Measurements from ENCODE around the gene SPDYC. TPM values are rescaled to one million over a fixed set of nuclear protein-coding genes. Genes with fewer than 3 reads are reported as not detected.

The SPDYC gene
- total RNA-seq, 2 experiments from 2014 or later = not detected

DNA sequence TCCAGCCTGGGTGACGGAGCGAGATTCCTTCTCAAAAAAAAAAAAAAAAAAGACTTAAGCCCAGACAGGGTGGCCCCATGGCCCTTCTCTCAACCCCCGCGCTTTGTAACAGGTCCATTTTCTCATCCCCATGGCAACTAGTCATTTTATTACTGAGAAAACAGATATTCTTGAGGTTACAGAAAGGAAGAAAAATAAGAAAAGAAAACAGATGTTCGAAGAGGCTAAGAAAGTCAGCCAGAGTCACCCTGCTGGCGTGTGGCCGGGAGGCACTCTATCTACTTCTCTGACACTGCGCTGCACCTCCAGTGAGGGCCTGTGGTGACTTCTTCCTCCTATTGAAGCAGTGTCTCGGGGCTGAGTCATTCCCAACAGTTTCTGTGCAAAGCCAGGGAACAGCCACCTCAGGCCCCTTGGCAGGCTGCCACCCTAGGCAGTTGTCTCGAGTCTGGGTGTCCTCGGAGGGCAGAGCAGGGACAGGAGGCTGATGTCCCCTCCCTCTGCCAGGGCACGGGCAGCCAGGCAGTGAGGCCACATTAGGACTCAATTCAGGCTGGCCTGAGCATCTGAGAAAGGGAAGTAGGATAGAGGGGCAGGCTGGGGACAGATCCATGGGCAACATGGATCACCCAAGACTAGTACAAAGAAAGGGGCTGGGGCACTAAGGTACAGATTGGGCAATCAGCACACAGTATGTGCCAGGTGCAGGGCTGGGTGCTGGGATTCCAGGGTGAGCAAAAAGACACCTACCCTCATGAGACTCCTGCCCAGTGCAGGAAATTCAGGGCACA is 19.3 kb upstream of the SPDYC start:
- Histone ChIP-seq H3K9me3 (ENCODE audit: low read length) (peaks cover 15% of the 10 kb centered on the region; the same call in 1 of the 2 replicates), H3K4me1 (ENCODE audit: insufficient read depth, low read length, poor library complexity, severe bottlenecking) (peaks cover 27% of the 10 kb centered on the region), H4K20me1 (ENCODE audit: insufficient read depth, low read length) (no peaks in the 10 kb centered on the region), H3K79me2 (ENCODE audit: insufficient read depth, low read depth, low read length) (no peaks in the 10 kb centered on the region), H3K4me2 (ENCODE audit: low read length) (no peak overlapping the region), H3K4me3 (ENCODE audit: low read depth, low read length, poor library complexity, severe bottlenecking) (no peak overlapping the region), H3K9me2 (ENCODE audit: insufficient read depth, low read length) (no peaks in the 10 kb centered on the region), H3K27ac (ENCODE audit: low read depth, low read length, poor library complexity, severe bottlenecking) (no peak overlapping the region), H2AFZ (ENCODE audit: low read length) (peak overlapping the region; percentile 1; the same call in 1 of the 2 replicates), H3K36me3 (ENCODE audit: insufficient read depth, low read length) (no peaks in the 10 kb centered on the region; the same call in 1 of the 2 replicates)
- POLR2A ChIA-PET = no interaction called here
- DNase-seq (ENCODE audit: low spot score) = no peak
- TF ChIP-seq EZH2phosphoT487 (IDR thresholded peaks at IDR 0.05; ENCODE audit: borderline replicate concordance, low read depth, low read length) = no peak
- TF ChIP-seq CTCF (conservative IDR thresholded peaks at IDR 0.05; ENCODE audit: low read length) = no peak
- CTCF ChIA-PET (ENCODE audit: unreplicated experiment) = no interaction called here
- BruUV-seq (replicated peaks) = no TSS peak
- intact Hi-C loops (cut with micrococcal nuclease; ENCODE audit: unreplicated experiment) = no loop called here

DNA sequence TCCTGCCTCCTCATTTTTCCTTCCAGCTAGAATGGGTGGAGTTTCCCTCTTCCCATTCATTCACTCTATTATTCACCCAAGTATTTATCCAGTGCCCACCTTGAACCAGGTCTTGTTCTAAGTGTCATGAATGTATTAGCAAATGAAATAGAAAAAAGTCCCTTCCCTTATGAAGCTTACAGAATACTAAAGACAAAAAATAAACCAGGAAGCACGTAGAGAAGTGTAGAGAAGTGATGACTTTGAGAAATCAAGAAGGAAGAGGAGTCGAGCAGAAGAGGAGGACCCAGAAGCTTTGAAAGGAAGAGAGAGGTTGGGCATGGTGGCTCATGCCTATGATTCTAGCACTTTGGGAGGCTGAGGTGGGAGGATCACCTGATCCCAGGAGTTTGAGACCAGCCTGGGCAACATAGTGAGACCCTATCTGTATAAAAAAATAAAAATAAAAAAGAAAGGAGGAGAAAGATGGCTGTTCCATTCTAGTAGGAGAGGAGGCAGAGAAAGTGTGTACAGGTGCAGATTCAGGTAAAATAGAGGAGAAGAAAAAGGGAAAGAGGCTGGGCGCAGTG is 18.6 kb upstream of the SPDYC start:
- Histone ChIP-seq H3K4me1 (ENCODE audit: insufficient read depth, low read length, poor library complexity, severe bottlenecking) (peaks cover 20% of the 10 kb centered on the region), H3K4me3 (ENCODE audit: low read depth, low read length, poor library complexity, severe bottlenecking) (no peak overlapping the region), H3K9me3 (ENCODE audit: low read length) (peaks cover 12% of the 10 kb centered on the region; the same call in 1 of the 2 replicates), H3K79me2 (ENCODE audit: insufficient read depth, low read depth, low read length) (no peaks in the 10 kb centered on the region), H2AFZ (ENCODE audit: low read length) (peak overlapping the region; percentile 1; the same call in 1 of the 2 replicates), H3K9me2 (ENCODE audit: insufficient read depth, low read length) (no peaks in the 10 kb centered on the region), H4K20me1 (ENCODE audit: insufficient read depth, low read length) (no peaks in the 10 kb centered on the region), H3K36me3 (ENCODE audit: insufficient read depth, low read length) (no peaks in the 10 kb centered on the region; the same call in 1 of the 2 replicates), H3K27ac (ENCODE audit: low read depth, low read length, poor library complexity, severe bottlenecking) (no peak overlapping the region), H3K4me2 (ENCODE audit: low read length) (no peak overlapping the region)
- TF ChIP-seq CTCF (conservative IDR thresholded peaks at IDR 0.05; ENCODE audit: low read length) (no peak), EZH2phosphoT487 (IDR thresholded peaks at IDR 0.05; ENCODE audit: borderline replicate concordance, low read depth, low read length) (no peak)
- ChIA-PET POLR2A (no interaction called here), CTCF (ENCODE audit: unreplicated experiment) (no interaction called here)
- intact Hi-C loops (cut with micrococcal nuclease; ENCODE audit: unreplicated experiment) = no loop called here
- DNase-seq (ENCODE audit: low spot score) = no peak
- BruUV-seq (replicated peaks) = no TSS peak

GRCh38 chr11:65152122-65152521 is 17.9 kb upstream of the SPDYC start:
- H3K9me3 ChIP-seq (ENCODE audit: low read length) = peaks cover 5% of the 10 kb centered on the region; the same call in 1 of the 2 replicates
- no peaks in the 10 kb centered on the region for H4K20me1 ChIP-seq (ENCODE audit: insufficient read depth, low read length)
- peak overlapping the region; percentile 11; the same call in 1 of the 2 replicates for H2AFZ ChIP-seq (ENCODE audit: low read length)
- intact Hi-C loops (cut with micrococcal nuclease; ENCODE audit: unreplicated experiment) = no loop called here
- no peaks in the 10 kb centered on the region for H3K36me3 ChIP-seq (ENCODE audit: insufficient read depth, low read length)
- TF ChIP-seq CTCF (conservative IDR thresholded peaks at IDR 0.05; ENCODE audit: low read length) (no peak), EZH2phosphoT487 (IDR thresholded peaks at IDR 0.05; ENCODE audit: borderline replicate concordance, low read depth, low read length) (no peak)
- H3K27ac ChIP-seq (ENCODE audit: low read depth, low read length, poor library complexity, severe bottlenecking) = no peak overlapping the region
- BruUV-seq (replicated peaks) = no TSS peak
- H3K79me2 ChIP-seq (ENCODE audit: insufficient read depth, low read depth, low read length) = no peaks in the 10 kb centered on the region
- peak overlapping the region; percentile 22; the same call in 1 of the 2 replicates for H3K4me2 ChIP-seq (ENCODE audit: low read length)
- H3K4me3 ChIP-seq (ENCODE audit: low read depth, low read length, poor library complexity, severe bottlenecking) = no peak overlapping the region
- CTCF ChIA-PET (ENCODE audit: unreplicated experiment) = no interaction called here
- POLR2A ChIA-PET = no interaction called here
- no peak for DNase-seq (ENCODE audit: low spot score)
- peaks cover 15% of the 10 kb centered on the region for H3K4me1 ChIP-seq (ENCODE audit: insufficient read depth, low read length, poor library complexity, severe bottlenecking)
- no peaks in the 10 kb centered on the region for H3K9me2 ChIP-seq (ENCODE audit: insufficient read depth, low read length)

Data from OCI-LY7 (cell line).